ENCODE results near the gene TP53BP2.

GRCh38 chr1:223886516-223886921 is 40.8 kb upstream of the TP53BP2 start:
- TF ChIP-seq POLR2A (IDR thresholded peaks at IDR 0.05; ENCODE audit: borderline replicate concordance, extremely low read depth, insufficient read depth, insufficient read length) (no peak), POLR2AphosphoS5 (IDR thresholded peaks at IDR 0.05; ENCODE audit: low read depth, low read length) (no peak), MAX (IDR thresholded peaks at IDR 0.05) (no peak), EGR1 (IDR thresholded peaks at IDR 0.05; ENCODE audit: low read depth) (no peak), EZH2phosphoT487 (IDR thresholded peaks at IDR 0.05; ENCODE audit: borderline replicate concordance) (no peak), RAD21 (IDR thresholded peaks at IDR 0.05; ENCODE audit: low read depth) (no peak), SP1 (IDR thresholded peaks at IDR 0.05; ENCODE audit: low read depth) (no peak), SIN3A (IDR thresholded peaks at IDR 0.05; ENCODE audit: low read depth) (no peak), FOSL1 (IDR thresholded peaks at IDR 0.05; ENCODE audit: low read depth) (no peak)
- TF ChIP-seq, protein P1, sequence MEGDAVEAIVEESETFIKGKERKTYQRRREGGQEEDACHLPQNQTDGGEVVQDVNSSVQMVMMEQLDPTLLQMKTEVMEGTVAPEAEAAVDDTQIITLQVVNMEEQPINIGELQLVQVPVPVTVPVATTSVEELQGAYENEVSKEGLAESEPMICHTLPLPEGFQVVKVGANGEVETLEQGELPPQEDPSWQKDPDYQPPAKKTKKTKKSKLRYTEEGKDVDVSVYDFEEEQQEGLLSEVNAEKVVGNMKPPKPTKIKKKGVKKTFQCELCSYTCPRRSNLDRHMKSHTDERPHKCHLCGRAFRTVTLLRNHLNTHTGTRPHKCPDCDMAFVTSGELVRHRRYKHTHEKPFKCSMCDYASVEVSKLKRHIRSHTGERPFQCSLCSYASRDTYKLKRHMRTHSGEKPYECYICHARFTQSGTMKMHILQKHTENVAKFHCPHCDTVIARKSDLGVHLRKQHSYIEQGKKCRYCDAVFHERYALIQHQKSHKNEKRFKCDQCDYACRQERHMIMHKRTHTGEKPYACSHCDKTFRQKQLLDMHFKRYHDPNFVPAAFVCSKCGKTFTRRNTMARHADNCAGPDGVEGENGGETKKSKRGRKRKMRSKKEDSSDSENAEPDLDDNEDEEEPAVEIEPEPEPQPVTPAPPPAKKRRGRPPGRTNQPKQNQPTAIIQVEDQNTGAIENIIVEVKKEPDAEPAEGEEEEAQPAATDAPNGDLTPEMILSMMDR (IDR thresholded peaks at IDR 0.05 in 2 of 3, conservative IDR thresholded peaks at IDR 0.05 in 1 of 3; ENCODE audit: borderline replicate concordance in 1 of 3, insufficient read depth in 1 of 3, low read depth in 2 of 3, low read length in 2 of 3) = no peak

Measured in HCT116 (cell line).